HG03066 (cell line): ENCODE results near the gene SLC25A5.
"Not testable (repeated sequence)": the region's sequence is repeated elsewhere in the genome, so short reads cannot be mapped to it uniquely, and the experiment has no call there.

ENCODE experiments used
- ATAC-seq: cut with Tn5 transposase; IDR thresholded peaks from one replicate; pipeline ENCODE4 v1.9.1; 2021; ENCODE audit warnings: low read depth; ENCODE audit not compliant: unreplicated experiment

The SLC25A5 gene

DNA sequence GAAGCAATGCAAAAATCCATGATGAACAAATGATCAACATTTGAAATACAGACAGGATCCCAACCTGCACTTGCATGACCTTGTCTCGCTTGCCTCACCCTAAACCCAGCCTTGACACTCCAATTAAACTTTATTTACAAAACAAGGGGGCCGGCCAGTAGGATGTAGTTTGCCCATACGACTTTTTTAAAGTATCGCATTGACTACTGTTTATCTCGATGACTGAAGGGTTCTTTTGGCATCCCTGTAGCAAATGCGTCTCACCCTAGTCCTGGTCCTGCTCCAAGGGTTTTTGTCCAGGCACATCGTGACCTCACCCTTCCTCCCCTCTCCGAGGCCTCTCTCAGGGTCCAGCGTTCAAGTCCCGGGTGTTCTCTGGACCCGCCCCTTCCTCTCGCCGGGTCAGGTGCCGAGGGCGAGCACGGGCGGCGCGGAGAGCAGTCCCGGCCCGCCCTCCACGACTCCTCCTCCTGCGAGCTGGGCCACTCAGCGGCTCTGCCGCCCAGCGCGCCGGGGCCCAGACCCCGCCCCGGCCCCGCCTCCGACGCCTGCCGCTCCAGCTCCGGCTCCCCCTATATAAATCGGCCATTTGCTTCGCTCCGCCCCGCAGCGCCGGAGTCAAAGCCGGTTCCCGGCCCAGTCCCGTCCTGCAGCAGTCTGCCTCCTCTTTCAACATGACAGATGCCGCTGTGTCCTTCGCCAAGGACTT lies at the start of gene SLC25A5:
Gene SLC25A5, plus strand, starts transcription at position 603 of the 709 bp plus-strand sequence. Its CDS starts 72 bp downstream, at position 675.
- ATAC-seq: peak; percentile 75

DNA sequence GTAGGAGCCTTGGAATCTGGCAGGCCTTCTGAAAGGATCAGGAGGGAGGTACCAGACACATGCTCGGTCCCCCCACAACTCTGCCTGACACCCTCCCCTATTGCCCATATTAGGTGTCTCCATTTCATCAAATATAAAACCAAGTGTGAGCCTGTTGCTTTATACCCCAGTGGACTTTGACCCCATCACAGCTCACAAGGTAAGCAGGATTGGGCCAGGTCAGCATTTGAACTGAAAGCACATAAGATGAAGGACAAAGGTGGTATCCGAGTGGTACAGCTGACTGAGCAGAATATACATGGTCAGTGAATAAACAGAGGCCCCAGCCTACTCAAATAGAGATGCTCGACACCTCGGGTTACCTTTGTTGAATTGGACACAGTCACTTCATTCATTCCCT lies 49.1 kb upstream of the SLC25A5 start:
- ATAC-seq: no peak

DNA sequence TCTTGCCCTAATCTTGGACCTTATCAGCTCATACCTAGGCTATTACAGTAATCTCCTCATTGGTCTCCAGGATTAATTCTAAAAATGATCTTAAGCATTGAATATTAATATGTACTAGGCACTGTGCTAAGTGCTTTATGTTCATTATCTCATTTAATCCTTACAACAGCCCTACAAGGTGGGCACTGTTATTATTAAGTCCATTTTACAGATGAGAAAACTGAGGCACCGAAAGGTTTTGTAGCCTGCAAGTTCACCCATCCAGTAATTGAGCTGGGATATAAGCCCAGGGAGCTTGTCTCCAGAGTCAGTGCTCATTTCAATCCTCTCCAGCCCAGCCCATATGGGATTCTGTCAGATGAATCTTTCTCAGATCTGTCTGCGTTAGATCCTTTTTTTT lies 48.3 kb upstream of the SLC25A5 start:
- no peak for ATAC-seq

DNA sequence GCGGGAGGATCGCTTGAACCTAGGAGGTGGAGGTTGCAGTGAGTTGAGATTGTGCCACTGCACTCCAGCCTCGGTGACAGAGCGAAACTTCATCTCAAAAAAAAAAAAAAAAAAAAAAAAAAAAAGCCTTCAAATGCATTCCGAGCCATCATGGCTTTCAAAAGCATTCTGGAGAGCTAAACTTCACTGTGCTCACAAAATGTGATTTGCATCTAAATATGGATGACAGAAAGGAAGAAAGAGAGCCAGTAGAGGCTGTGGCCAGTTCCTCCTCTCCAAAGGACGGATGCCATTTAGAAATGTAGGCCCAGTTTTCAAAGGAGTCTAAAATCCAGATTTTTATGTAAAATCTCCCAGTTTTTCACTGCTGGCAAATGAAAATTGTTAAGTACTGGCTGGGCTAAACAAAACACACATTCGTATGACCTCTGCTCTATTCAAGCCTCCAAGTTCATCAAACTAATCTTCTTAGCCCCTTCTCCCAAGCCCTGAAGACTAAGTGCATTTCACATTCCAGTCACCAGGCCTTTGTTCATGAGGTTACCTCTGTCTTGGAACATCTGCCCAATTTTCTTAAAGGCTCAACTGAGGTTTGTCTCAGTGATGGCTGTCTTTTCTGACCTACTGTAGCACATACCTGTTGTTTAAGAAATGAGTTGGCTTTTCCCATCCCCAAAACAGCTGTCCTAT lies 47.1 kb upstream of the SLC25A5 start:
- ATAC-seq: no peak

DNA sequence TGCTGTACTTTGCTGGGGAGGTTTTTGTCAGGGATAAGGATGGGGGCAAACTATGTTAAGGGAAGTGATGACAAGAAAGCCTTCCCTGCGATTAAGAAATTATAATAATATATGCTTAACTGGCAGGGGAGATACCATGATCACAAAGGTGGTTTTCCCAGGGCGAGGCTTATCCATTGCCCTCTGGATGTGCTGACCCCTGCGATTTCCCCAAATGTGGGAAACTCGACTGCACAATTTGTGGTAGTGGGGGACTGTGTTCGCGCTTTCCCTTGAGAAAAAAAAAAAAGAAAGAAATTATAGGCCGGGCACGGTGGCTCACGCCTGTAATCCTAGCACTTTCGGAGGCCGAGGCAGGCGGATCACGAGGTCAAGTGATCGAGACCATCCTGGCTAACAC lies 44.6 kb upstream of the SLC25A5 start:
- no peak for ATAC-seq

DNA sequence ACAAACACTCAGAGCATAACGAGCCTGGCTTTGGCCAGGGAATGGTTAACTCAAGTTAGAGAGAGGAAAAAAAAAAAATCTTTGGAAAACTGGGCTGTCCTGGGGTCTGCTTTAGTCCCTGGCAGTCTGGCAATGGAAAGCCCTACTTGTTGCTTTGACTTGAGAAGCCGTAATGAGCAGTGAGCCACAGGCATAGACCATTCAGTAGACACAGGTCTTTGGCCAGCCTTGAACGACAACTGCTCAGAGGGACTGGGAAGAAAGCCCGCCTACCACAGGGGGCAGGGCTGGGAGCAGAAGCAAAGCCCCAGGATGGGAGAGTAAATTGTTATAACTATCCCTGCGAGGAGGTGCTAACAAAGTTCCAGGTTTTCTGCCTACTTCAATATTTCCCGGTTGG lies 43.2 kb upstream of the SLC25A5 start:
- ATAC-seq: no peak

DNA sequence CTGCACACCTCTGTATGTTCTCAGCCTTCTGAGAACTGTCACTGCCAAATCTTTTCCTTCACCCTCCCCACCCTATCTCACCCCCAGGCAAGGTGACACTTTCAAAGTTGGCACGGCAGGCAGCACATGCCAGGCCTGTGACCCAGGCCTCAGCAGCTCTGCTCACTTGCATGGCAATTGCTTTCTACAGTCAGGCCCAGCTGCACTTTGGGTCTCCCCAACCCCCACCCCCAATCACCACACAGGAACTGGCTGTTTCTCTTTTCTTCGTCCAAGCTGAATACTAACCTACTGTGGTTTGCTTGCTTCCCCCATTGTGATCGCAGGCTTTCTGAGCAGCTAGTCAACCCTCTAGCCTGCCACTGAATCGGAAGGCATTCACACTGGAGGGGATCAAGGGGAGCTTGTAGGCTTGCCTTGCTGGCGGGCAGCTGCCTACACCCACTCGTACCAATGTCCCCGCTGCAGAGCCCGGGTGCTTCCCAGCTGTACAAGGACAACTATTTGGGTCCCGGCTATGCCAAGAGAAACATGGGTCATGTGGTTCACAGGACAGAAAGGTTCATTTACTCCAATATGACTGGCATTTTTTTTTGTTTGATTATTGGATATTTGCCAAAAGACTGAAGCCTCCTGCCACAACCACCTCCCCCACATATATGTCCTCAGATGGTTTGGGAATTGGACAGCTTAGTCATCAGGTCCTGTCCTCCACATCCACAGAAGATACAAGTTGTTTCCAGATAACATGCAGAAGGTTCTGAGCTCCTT lies 41.0 kb upstream of the SLC25A5 start:
- ATAC-seq: peak; percentile 94

DNA sequence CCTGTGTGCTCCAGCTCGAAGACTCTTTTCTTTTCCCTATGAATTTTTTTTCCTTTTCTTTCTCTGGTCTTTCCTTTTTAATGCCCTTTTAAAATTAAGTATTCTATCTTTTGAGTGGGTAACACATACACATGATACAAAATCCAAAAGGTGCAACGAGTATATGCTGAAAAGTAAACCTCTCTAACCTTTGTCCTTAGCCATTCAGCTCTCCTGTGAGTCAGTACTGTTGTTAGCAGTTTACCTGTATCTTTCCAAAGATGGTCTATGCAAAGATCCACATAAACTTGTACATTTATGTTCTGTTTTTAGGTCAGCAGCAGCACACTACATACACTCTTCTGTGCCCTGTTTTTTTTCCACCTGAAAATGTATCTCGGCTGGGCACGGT lies 40.5 kb upstream of the SLC25A5 start:
- no peak for ATAC-seq

DNA sequence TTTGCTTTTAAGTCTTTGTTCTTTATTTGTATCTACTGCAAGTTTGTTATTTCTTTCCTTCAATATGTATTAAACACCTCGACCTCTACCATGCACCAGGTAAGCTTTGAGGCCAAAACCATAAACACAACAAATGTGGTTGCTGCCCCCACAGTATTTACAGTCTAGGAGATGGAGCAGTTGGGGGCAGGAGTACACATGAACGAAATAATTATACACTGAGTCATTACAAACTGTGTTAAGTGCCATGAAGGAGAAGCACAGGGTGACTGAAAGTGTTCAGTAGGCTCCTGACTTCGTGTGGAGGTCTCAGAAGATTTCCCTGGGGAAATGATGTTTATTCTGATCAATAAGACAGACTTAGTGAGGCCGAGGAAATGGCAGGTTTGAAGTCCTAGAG lies 38.8 kb upstream of the SLC25A5 start:
- no peak for ATAC-seq

DNA sequence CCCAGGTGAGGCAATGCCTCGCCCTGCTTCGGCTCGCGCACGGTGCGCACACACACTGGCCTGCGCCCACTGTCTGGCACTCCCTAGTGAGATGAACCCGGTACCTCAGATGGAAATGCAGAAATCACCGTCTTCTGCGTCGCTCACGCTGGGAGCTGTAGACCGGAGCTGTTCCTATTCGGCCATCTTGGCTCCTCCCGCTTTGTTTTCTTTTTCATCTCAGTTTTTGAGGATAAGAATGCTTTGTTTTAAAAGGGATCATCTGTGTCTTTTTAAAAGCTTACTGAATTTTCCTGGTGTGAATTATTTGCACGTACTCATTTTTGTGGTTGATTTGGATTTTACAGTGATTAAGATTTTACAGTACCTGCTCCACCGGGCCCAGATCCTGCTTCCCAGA lies 26.9 kb upstream of the SLC25A5 start:
- not testable (repeated sequence) for ATAC-seq

DNA sequence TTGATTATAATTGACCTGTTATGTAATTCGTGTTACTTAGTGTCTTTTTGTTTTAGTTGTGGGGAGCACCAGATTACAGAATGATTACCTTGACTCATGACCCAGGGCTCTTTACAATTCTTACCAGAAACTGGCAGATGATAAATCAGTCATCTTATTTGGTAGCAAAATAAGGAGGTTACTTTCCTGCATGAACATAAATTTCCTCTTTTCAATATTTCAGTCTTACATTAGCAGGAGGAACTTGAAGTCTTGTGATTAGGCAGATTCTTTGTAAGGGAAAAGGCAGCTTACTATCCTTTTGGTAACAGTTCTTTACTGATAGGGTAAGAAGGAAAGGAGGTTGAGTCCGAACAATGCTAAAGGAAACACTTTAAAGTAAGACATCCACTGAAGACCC lies 26.0 kb upstream of the SLC25A5 start:
- no peak for ATAC-seq

DNA sequence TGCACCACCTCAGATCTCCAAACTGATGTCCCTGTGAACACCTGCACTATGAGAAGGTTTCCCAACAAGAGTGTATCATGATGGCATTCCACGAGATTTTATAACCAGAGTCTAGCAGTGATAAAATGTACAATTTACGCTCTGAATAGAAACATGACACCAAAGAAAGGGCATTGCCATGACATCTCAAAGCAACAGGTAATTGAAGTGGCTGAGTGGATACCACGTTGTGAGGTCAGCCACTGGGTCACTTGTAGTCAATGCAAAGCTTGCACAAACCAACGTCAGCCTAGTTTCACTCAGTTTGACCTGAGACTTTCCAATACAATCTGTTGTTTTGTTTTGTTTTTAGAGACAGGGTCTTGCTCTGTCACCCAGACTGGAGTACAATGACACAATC lies 15.0 kb upstream of the SLC25A5 start:
- ATAC-seq: no peak

DNA sequence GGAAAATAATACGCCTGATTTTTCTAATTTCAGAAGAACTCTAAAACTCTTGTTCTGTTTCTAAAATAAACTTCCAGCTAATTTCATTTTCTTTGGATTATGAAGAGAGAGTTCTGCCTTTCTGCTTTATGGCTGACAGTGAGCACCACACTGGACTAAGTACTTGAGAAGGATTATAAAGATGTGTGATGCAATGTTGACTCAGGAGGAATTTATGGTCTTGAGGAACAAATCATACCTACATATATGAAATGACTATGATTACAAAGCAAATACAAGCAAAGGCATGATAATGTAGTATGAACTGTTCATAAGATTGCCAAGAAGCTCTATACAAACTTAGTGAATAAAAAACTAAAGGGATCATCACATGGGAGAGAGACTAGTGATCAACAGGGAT lies 13.0 kb upstream of the SLC25A5 start:
- ATAC-seq: no peak

DNA sequence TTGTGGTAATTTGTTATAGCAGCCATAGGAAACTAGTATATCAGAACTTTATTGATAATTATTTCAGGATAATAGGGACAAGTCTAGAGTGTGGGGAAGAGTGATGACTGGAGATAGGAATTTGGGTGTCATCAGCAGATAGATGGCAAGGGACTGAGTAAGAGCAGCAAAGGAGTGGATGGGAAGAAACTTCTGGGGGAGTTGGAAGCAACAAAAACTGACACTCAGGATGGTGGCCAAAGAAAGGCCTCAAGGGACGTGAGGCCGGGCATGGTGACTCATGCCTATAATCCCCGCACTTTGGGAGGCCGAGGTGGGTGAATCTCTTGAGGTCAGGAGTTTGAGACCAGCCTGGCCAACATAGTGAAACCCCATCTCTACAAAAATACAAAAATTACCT lies 9.1 kb upstream of the SLC25A5 start:
- no peak for ATAC-seq

DNA sequence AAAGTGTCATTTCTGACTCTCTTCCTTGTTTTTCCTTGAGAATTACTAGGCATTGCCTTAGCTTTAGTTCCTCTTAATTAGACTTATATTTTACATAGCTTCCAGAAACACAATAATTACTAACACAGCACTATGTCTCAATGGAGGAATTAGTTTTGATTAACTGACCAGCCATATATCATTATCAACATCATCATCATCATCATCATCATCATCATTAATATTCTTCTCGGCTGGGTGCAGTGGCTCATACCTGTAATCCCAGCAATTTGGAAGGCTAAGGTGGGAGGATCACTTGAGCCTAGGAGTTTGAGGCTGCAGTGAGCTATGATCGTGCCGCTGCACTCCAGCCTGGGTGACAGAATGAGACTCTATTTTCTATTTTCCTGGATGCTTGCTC lies 2.7 kb upstream of the SLC25A5 start:
- no peak for ATAC-seq

DNA sequence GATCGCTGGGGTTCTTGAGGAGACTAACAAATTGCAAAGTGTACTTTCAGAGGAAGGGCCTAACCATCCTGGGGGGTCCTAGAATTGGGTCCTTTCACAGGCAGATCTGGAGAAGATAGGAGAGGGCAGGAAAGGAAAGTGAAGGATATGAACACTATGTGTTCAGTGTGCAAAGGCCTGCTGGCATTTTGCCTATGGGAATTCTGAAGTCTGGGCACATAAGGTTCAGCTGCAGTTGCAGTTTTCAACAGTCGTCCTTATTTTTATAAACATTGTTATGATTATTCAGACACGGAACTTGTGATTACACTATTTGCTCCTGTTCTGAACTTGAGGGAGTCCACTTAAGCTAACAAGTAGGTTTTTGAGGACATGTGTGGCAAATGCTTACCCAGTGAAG lies 1.3 kb upstream of the SLC25A5 start:
- ATAC-seq: no peak

DNA sequence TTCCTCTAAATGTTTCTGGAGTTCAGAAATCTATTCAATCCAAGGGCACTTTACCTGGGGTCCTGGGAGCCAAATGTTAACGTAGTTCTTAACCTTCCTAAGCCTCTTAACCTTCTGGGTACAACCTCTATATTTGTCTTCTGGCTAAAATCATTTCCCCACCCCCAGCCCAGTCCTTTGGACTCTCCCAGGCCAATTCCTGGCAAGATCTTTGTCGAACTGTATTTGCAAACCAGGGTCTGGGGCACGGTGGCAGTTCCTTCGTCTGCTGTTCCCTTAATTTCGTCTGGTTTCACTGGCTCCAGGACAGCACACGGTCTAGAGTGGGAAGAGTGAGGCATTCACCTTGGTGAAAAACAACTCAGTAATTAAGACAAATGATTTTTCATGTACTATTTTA lies 811 bp upstream of the SLC25A5 start:
- no peak for ATAC-seq

DNA sequence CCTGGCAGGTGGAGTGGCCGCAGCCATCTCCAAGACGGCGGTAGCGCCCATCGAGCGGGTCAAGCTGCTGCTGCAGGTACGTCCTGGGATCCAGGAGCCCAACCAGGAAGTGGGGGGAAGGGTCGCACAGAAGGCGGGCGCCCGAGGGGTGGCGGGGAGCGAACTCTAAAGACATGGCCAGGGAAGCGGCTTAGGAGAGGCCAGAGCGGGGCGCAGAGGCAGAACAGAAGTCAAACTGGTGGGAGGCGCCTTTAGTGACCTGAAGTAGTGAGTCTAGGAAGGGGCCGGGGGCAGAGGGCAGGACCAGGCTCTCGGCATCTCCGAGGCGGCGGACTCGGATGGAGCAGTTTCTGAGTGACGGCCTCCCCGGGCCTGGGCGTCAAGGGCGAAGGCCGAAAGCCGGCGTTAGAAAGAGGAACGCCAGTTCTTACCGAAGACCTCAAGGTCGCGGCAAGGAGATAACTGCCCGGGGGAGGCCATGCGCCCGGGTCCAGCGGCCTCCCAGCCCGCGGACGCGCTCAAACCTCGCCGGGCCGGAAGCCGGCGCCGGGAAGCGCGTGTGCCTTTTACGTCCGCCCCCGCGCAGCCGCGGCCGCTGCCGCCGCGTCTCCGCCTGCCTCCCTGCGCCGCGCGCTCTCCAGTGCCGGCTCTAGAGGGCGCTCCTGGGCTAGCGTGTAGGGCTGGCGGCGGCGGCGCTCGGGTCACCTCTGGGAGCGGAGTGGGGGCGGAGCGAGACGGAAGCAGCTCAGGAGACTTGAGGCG lies 488 bp downstream of the SLC25A5 start:
- ATAC-seq: peak; percentile 72

DNA sequence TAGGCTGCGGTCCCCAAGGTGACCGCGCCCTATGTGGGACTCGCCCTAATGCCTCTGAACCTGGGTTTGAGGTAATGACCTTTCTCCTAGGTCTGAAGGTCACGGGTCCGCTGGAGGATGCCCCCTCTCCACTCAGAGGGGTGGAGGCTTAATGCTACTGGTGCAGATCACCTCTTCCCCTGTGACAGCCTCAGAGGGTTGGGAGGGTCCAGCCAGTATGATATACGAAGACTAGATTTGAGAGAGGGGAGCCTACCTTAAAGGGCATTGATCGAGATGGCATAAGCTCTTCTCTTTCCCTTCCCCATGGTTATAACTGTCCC lies 1.0 kb downstream of the SLC25A5 start:
- ATAC-seq: no peak

DNA sequence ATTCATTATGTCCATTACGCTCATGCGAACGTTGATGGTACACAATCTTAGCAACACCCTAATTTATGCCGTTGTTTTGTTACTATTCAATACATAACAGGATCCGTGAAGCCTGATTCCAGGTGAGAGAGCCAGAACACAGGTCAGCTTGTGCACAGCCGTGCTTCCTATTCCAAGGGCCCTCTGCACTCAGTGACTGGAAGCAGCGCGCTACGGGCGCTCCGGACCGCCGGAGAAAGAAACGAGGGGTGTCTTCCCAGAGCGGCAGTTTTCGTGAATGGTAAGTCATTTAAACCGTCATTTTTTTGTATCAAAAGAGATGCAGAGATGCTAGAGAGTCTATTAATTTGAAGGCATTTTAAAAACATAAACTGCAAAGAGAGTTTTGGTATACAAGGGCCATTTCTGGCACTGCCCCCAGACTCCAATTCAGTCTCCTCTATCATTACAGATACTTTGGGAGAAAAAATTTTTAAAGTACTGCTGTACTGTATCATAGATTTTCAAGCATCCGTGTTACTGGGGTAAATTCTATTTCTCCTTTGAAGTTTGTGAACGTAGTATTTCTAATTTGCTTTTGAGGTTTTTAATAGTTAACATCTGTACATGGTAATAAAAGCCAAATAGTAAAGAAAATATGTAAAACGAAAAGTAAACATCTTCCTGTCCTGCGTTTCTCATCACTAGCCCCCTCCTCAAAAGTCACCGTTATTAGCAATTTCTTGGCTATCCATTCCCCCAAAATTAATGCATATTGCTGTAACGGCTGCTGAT lies 6.6 kb downstream of the SLC25A5 start:
- no peak for ATAC-seq
